GM19193 (cell line): ENCODE results near the gene DRAXIN.

ENCODE experiments used
- POLR2A ChIP-seq: IDR thresholded peaks from 4 replicates; pipeline ENCODE4 v1.6.1; 2011; ENCODE audit not compliant: insufficient read depth, insufficient read length; ENCODE audit errors: extremely low read depth

Gene DRAXIN

DNA sequence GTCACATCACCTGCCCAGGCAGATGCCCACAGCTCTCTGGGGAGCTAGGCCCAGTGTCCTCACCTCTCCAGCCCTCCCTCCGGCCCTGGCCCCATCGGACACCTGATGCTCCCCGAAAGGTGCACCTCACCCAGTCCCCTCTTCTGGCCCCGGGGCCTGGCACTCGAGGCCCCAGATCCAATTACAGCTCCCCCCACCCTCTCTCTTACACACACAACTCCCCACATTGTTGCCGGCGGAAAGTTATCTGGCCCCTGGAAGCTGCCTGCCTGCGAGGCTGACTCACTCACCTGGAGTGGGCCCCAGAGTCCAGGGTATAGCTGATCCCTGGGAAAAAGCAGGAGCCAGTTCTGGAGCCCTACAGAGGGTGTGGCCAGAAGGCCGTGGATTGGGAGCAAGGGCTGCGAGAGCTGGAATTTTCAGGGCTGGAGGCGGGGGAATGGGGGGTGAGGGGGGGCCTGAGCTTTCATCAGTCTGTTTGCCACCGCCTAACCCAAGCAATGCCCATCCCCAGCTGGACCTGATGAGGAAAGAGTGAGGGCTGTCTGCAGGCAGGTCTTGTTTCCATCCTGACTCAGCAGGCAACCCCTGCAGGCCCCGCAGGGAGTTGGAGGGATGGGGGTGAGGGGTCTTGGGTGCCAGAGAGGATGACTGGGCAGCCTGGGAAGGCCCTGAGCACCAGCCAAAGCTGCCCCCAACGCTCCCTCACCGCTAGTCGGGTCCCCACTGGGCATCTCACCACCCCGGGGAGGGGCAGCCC, 38.2 kb upstream of the DRAXIN start:
- no peak for TF ChIP-seq POLR2A

DNA sequence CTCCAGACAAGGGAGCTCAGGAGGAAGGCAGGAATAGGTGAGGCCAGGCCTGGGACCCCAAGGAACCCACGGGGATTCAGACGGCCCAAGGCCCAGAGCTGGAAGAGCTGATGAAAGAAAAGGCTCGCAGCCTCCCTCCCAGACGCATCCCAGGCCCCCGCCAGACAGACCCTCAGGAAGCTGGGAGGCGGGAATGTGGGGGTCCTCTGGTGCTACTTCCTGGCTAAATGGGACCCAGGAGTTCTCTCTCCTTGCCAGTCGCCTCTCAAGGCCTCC, 37.7 kb upstream of the DRAXIN start:
- no peak for TF ChIP-seq POLR2A

DNA sequence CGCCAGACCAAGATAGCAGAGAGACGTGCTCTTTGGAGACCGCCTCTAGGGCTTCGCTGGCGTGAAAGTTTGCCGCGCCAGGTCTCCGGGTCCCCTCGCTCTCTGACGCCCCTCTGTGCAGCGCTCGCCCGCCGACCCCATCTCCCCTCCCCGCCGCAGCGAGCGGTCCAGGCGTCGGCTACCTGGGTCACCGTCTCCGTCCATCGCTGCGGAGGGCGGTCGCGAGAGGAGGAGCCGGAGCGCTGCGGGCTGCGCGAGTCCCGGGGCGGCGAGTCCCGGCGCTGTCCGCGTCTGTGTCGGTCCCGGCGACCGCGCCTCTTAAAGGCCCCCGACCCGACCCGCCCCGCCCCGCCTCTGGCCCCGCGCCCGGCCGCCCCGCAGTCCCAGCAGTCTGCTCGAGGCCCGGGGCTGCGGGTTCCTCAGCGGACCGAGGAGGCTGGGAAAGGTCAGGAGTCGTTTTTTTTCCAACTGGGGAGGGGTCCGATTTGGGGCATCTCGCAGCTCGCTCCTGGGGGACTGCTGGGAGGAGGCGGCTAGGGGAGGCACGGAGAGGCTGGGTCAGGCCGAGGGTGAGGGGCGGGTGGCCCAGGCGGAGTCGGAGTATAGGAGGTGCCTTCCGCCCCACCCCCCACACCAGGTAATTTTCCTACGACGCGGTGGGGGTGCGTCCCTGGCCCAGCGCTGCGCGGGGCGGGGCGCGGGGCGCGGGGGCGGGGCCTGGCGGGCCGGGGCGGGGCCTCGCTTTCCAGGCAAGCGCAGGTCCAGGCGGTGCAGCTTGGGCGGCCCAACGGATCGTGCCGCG, 37.2 kb upstream of the DRAXIN start, which contains the start of the genes FBXO2 and FBXO44:
Gene FBXO2, minus strand, starts transcription at position 293 of the 802 bp plus-strand sequence. Its CDS starts 89 bp downstream, at position 204.
Gene FBXO44, plus strand, starts transcription at position 741 of the 802 bp plus-strand sequence. CDS start 959 bp downstream, outside the sequence.
- TF ChIP-seq POLR2A, result no peak

DNA sequence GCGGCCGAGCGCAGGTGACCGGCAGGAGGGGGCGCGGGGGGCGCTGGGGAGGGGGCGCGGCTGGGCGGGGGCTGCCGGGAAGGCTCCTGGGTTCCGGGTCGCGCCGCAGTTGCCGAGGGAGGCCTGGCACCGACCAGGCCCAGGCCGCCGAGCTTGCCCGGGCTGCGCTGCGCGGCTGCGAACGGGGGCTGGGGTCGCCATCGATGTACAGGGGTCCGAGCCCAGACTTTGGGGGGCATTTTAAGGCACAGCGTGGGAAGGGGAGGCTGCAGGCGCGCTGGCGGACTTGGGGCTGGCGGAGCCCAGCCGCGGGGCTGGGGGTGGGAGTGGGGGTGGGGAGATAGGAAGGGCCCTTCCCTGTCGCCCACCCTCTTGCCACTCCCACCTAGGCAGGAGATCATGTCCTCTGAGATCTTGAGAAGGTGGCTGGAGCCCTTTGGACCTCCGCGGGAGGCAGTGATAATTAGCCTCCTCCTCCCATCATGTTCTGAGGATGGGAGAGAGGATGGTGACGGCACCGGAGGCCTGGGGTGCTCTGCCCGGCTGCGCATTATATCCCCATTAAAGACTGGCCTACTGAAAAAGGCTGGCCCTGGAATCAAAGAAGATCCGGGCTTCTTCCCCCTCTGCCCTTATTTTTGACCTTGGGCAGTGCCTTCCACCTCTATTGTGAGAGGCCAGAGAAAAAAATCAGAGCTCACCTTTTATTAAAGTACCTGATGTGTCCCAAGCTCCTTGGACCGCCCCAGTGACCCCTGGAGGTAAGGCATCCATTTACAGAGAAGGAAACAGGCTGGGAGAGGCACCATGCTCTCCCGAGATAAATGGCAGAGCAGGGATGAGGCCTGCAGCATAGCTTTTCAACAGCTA, 36.3 kb upstream of the DRAXIN start:
- no peak for TF ChIP-seq POLR2A

DNA sequence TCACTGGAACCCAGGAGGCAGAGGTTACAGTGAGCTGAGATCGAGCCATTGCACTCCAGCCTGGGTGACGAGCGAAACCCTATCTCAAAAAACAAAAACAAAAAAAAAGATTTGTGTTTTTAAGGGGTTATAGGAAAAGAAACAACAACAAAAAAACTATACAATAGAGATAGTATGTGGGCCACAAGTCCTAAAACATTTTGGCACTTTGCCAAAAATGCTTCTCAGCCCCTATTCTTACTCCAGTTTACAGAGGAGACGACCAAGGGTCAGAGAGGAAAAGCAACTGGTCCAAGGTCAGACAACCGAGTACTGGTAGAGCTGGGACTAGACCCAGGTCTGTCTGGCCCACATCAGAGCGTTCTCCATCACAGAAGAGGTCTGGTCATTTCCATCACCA, 33.9 kb upstream of the DRAXIN start:
- no peak for TF ChIP-seq POLR2A

DNA sequence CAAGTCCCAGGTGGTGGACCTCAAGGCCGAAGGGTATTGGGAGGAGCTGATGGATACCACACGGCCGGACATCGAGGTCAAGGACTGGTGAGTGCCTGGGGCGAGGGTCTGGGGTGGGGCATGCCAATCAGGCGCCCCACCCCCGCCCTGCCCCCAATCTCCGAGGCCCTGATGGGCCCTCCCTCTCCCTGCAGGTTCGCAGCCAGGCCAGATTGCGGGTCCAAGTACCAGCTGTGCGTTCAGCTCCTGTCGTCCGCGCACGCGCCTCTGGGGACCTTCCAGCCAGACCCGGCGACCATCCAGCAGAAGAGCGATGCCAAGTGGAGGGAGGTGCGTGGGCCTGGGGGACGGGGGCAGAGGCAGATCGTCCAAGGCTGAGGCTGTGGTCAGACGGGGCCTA, 33.0 kb upstream of the DRAXIN start:
- no peak for TF ChIP-seq POLR2A

DNA sequence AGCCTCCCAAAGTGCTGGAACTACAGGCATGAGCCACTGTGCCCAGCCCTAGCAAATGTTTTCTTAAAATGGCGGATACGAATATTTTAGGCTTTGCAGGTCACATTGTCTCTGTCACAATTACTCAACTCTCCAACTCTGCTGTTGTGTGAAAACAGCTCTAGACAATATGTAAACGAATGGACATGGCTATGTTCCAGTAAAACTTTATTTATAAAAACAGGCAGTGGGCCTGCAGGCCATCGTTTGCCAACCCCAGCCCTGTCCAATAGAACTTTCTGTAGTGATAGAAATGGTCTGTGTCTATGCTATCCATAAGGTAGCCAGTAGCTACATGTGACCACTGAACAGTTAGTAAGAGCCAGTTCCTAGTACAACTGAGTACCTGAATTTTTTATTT, 31.8 kb upstream of the DRAXIN start:
- no peak for TF ChIP-seq POLR2A

DNA sequence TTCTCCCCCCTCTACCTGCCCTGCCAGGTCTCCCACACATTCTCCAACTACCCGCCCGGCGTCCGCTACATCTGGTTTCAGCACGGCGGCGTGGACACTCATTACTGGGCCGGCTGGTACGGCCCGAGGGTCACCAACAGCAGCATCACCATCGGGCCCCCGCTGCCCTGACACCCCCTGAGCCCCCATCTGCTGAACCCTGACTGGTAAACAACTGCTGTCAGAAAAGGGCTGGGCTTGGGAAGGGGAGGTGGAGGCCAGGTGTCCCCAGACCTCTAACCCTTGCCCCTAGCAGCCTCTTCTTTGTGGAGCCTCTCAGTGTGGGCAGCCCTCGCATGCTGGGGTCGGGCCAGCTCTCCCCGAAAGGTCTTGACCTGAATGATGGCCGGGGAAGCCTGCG, 30.4 kb upstream of the DRAXIN start:
- TF ChIP-seq POLR2A, result no peak

DNA sequence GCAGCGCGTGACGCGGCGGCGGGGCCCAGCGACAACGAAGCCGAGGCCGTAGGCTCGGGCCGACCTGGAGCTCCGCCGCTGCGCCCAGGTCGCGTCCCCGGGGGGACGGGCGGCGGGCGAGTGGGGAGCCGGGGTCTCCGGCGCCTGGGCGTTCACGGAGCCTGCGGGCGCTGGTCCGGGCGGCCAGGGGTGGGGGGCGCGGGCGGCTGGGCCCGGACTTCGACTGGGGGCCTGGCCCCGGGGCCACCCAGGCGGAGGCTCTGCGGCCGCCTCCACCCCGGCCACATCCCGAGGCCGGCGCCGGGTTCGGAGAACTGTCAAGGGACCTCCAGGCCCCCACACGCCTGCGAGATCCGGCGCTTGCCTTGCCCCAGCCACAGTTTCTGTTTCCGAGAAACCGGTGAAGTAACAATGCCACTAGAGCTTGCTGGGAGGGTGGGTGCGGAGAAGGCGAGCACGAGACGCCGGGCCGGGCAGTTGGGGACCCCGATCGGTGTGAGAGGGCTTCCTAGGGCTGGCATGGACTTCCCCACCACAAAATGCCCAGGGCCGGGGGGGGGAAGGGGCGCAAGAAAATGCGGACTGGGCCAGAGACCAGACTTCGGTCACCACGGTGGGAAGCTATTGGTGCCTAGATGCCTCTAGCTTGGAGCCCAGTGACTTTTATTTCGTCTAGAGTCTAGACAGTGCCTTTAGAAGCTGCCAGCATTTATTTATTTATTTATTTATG, 27.0 kb upstream of the DRAXIN start:
- TF ChIP-seq POLR2A, result peak; percentile 54

DNA sequence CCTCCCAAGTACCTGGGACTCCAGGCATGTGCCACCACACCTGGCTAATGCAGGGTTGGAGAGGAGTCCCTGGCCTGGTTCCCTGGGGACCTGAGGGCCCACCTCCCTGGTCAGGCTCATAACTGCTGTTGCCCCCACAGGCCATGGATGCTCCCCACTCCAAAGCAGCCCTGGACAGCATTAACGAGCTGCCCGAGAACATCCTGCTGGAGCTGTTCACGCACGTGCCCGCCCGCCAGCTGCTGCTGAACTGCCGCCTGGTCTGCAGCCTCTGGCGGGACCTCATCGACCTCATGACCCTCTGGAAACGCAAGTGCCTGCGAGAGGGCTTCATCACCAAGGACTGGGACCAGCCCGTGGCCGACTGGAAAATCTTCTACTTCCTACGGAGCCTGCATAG, 23.0 kb upstream of the DRAXIN start:
- no peak for TF ChIP-seq POLR2A

DNA sequence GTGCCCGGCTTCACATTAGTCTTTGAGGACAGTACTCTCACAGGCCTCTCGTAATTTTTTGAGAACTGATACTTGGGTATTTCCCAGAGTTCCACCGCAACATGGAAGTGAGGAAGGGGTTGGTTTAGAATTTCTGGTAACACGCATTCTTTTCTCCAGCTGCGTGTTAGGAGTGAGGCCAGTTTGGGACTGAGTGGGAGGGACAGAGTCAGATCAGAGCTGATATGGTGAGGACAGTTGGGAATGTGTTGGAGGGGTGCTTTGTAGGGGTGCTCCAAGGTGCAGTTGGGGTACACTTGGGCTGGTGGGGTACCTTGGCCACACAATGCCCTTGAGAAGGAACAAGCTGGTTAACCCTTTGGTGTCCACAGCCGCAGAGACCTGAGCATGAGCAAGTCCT, 20.8 kb upstream of the DRAXIN start:
- TF ChIP-seq POLR2A, result peak; percentile 8

DNA sequence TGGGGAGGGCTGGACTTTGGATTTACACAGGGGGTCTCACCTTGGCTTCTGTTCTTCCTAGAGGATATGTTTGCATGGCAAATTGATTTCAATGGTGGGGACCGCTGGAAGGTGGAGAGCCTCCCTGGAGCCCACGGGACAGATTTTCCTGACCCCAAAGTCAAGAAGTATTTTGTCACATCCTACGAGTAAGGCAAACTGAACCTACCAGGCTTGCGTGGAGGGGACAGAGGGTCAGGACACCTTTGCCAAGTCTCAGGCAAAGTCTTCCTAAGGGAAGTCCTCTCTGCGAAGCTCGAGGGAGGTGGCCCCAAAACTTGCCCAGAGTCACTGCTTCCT, 20.3 kb upstream of the DRAXIN start:
- no peak for TF ChIP-seq POLR2A

DNA sequence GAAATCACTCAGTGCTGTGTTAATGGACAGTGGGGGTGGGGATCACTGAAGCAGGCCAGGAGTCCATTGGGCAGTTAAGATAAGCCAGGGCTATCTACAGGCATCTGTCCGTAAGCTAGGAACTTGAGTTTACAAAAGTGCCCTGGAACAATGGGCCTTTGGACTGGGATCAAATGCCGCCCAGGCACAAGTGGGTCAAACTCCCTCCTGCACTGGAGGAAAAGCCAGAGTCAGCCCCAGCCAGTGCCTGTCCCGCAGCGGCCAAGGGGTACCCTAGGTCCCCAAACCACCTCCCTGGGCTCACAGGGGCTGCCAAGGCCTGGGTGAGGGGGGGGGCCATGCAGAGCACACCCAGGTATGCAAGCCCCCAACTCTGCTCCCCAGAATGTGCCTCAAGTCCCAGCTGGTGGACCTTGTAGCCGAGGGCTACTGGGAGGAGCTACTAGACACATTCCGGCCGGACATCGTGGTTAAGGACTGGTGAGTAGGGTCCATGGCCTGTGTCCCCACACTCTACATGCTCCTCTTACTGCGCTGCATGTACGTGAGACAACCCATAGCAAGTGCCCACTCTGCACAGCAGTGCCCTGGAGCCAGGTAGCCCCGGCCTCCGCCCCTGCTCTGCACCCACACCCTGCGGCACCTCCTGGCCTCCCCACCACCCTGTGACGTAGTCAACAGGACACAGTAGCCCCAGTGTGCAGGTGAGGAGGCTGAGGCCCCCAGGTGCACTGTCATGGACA, 19.8 kb upstream of the DRAXIN start:
- no peak for TF ChIP-seq POLR2A
